Activated T-helper 1 cell treated with anti-CD3 and anti-CD28 coated beads, Interleukin-2, amount 50 U/mL, for 16 hours (primary cell): ENCODE measurements around the gene SARS1.
A peak's percentile ranks its signal among the peaks of the same experiment; 100 is the strongest.
"Not testable (repeated sequence)": the region's sequence is repeated elsewhere in the genome, so short reads cannot be mapped to it uniquely, and the experiment has no call there.

Experiments
- DNase-seq, 2 donors: peaks; one replicate each; pipeline ENCODE4 v3.0.0-alpha.2; 2020; ENCODE audit warnings: low read depth in 1 of 2, low spot score in 1 of 2

Gene SARS1

DNA sequence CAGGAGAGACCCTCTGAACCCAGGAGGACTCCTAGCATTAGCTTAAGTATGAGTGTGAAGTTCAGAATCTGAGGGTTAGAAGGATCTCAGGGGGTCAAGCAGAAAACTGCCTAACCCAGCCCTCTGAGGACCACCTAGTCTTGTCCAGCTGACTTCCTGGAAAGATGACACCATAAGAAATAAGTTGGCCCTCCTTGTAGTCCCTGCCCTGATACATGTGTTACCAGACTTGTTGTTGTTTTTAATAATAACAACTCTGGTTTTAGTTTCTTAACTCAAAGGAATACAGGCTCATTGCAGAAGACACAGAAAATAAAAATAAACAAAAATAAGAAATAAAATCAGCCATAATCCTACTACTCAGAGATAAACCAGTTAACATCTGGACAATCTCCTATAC lies 21.8 kb upstream of the SARS1 start:
- no peak for DNase-seq

DNA sequence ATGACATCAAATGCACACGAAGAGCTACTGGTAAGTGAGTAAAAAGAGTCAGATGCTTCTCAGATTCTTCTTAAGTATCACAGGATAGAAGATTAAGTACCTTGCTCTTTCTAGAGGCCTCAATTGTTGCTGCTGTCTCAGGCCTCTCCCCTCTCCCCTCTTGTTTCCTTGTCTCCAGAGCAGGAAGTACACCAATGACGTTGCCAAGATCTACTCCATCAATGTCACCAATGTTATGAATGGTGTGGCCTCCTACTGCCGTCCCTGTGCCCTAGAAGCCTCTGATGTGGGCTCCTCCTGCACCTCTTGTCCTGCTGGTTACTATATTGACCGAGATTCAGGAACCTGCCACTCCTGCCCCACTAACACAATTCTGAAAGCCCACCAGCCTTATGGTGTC lies 21.3 kb upstream of the SARS1 start:
- DNase-seq, result no peak

DNA sequence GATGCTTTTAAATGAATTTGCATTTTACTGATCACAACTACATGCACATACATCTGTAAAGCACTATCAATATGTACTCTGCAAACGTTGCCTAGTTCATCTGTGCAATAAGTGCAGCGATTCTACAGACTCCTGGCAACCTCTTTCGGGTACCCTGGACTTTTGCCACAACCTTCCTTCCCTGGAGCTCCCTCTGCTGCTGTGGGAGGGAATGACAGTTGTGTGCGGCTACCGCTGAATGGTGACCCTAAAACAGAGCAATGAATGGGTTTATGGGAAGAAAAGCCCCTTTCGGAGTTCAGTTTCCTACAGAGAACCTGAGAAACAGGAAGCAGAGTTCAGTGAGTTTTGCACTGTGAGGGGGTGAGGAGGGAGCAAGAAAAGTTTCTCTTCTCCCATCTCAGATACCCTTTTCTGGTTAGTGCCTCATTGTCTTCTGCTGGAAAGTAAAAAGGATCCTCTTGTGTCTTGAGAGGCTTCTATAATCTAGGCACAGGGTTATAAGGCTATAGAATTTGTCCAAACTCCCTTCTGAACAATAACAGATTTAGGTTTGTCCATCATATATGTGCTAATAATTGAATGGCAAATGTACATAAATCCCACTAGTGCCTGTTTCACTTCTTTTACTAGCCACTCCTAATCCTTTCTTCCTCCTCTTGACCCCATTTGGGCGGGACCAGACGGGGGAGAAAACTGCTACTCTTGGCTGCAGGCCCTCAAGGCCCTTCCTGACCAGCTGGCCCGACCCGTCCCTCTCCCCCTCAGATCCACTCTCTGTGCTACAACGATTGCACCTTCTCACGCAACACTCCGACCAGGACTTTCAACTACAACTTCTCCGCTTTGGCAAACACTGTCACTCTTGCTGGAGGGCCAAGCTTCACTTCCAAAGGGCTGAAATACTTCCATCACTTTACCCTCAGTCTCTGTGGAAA lies 19.8 kb upstream of the SARS1 start:
- DNase-seq, result peak in 1 of 2 donors; percentile 27

DNA sequence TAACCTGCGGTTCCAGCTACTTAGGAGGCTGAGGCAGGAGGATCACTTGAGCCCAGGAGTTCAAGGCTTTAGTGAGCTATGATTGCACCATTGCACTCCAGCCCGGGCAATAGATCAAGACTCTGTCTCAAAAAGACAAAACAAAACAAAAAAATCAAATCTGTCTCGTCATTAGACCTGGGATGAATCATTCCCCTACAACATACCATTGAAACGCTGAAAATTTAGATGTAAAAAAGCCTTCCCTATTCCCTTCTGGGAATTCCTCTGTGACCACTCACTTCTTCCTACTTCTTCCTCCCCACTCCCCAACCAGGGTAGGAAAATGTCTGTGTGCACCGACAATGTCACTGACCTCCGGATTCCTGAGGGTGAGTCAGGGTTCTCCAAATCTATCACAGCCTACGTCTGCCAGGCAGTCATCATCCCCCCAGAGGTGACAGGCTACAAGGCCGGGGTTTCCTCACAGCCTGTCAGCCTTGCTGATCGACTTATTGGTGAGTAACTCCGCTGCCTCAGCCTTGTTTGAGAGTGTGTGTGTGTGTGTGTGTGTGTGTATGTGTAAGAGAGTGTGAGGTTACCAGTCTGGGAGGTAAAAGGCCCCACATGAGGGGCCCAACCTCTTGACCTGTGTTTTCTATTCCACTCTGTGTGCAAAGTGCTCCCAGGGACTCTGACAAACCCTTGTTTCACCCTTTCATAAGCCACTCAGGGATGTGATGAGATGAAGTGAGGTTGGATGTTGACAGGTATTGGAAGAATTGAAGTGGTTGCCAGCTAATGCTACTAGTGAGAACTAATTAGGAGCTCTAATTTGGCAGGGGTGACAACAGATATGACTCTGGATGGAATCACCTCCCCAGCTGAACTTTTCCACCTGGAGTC lies 16.3 kb upstream of the SARS1 start:
- no peak for DNase-seq

DNA sequence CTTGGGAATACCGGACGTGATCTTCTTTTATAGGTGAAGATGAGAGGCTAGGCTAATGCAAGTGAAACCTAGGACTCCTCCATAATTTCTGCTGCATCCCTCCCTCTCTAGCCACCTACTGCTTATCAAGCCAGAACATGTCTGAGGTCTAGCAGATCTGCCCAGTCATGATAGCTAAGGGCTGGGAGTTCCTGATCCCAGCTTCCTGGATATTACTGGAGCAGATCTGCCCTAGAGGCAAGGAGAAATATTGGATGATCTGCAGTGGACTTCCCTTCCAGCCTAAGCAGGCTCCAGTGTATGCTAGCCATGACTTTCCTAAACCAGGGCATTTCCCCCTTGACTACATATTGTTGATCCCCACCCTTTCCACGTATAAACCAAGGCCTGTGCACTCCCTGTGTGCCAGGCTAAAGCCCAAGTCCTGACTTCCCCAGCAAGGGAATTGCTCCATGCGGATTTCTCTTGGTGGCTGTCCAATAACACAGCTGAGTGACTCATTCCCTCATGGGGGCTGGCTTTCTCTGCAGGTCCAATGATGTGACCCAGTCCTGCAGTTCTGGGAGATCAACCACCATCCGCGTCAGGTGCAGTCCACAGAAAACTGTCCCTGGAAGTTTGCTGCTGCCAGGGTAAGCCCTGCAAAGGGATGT lies 15.5 kb upstream of the SARS1 start:
- DNase-seq, result no peak

DNA sequence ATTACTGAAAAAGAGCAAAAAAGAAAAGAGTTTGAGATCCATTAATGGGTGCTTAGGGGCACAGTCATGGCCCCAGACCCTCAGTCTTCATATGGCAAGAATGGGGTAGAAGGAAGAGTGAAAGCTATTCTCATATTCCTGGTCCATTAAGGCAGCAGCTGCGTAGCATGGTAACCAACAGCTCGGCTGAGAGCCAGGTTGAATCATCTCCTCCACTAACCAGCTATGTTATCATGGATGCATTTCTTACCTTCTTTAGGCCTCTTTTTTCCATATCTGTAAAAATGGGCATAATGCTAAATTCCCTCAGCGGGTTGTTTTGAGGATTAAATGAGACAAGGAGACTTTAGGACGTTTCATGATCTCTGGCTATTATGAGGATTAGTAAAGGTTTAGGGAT lies 15.0 kb upstream of the SARS1 start:
- DNase-seq, result no peak

DNA sequence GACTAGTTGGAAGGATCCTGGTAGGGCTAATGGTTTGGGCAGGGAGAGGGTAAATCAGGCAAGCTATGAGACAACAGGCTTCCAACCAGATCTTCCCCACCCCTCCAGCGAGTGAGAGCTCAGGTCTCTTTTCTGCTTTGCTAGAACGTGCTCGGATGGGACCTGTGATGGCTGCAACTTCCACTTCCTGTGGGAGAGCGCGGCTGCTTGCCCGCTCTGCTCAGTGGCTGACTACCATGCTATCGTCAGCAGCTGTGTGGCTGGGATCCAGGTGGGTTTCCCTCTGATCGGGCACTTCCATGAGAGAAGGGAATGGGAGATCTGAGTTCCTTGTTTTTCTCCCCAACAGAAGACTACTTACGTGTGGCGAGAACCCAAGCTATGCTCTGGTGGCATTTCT lies 14.0 kb upstream of the SARS1 start:
- DNase-seq, result no peak

DNA sequence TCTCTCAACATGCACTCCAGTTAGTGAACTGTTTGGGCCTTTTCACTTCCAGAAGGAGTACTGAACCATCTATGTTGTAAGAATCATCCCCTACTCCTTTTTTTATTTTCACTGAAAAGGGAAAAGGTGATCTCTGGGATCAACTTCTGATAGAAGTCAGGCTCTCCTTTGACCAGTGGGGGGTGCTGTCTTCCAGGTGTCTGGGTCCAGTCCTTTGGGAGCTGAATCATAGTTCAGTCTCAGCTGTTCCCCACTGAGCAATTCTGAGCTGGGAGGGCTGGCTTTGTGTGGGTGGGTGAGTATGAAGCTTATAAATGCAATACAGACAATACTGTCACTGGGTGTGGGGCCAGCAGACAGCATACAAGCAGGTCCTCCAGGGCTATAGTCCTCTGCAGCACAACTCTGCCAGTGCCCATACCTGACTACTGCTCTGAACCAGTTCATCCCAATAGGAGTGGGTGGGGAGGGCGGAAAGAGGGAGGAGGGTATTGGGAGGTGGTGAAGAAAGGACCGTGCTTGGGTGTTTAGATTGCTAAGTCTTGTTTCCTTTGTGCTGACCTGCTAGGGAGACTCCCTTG lies 12.5 kb upstream of the SARS1 start:
- peak in 1 of 2 donors; percentile 29 for DNase-seq

DNA sequence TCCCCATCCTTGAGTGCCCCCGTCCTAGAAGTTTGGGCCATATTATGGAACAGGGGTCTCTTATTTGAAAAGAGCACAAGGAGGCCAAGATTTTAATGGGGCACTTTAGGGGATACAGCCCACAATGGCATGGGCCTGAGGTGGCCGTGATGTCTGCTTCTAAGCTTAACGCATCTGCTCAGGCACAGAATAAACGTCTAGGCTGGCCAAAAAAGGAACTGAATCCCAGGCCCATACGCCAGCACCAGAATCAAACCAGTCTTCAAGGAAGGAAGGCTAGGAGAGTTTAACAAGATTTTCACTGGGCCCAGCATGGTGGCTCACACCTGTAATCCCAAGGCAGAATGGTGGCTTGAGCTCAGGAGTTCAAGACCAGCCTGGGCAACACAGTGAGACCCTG lies 9.2 kb upstream of the SARS1 start:
- DNase-seq, result no peak

DNA sequence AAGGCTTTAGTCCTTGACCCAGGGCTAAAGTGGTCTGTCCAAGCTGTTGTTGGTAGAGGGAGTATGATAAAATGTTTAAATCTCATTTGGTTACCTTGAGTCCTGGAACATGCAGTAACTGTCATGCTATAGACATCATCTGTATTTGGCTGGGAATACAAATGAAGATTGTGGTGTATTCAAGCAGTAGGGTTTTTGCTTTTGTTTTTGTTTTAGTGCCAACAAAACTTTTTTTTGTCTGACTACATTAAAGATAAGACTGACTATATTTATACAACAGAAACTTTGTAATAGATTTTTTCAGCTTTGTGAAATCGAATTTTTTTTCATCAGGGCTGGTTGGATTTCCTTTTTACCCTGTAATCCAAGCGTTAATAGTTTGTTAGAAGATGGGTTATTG lies 7.4 kb upstream of the SARS1 start:
- no peak for DNase-seq

DNA sequence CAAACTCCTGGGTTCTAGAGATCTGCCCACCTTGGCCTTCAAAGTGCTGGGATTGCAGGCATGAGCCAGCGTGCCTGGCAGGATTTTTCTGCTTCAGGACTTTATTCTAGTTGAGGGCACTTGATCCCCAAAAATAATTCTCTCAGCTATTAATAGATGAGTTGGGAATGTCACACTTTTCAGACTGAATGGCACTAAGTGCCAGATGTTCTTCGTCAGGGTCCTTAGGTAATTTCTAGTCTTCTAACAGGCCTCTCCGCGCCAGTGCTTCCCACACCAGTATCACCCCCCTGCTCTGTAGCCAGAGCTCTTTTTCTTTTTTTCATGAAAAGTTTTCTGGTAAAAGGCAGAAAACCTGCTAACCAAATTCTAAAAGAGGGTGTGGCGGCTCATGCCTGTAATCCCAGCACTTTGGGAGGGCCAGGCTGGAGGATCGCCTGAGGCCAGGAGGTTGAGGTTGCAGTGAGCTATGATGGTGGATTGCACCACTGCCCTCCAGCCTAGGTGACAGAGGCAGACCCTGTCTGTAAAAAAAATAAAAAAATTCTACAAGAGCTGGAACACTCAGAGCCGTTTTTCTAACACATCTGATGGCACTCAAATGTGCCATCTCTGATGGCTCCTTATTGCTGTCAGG lies 6.1 kb upstream of the SARS1 start:
- no peak for DNase-seq

DNA sequence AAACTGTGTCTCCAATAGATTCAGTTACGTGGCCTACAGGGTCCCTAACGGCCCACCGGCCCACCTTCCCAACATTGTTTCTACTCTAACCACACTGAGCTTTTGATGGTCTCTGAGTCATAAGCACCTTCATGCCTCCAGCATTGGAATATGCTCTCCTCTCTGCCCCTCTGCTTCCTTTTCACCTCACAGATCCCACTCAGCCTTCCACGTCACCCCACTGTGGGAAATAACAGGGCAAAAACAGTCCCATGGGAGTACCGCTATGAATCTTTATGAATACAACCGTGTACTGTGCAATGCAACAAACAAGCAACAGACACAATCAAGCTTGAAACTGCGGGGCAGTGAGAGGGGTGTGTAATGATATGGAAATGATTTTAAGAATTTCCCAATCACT lies 5.3 kb upstream of the SARS1 start:
- no peak for DNase-seq

DNA sequence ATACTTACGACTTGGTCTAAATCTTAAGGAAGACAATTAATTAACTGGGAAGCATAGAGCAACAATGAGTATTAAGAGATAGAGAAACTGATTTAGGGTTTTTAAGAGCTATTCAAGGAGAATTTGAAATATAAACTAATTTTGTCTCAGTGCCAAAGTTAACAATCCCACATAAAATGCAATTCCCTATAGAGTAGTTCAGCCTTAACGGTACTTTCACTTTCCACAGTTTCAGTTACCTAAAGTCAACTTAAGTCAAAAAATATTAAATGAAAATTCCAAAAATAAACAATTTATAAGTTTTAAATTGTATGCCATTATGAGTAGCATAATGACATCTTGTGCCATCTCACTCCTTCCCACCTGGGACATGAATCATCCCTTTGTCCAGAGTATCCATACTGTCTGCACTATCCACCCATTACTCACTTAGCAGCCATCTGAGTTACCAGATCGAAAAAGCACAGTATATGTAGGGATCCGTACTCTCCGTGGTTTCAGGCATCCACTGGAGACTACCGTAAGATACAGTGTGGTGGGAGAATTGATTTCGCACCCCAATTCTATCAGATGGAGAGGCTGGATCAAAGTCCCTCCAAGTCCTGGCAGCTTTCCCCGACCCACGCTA lies 4.8 kb upstream of the SARS1 start:
- DNase-seq, result no peak

DNA sequence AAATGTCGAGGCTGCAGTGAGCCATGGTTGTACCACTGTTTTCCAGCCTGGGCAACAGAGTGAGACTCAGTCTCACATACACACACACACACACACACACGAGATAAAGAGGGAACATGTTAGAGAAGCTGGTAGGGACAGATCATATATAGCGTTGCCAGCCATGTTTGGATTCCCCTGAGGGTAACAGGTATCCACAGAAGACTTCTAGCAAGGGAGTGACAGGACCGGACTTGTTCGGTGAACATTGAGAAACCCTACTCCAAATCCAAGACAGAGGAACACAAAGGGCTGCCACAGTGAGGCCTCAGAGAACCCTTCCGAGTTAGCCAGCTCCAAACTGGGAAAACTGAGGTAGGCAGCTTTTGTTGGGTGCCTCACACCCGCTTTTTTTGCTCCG lies 3.7 kb upstream of the SARS1 start:
- no peak for DNase-seq

DNA sequence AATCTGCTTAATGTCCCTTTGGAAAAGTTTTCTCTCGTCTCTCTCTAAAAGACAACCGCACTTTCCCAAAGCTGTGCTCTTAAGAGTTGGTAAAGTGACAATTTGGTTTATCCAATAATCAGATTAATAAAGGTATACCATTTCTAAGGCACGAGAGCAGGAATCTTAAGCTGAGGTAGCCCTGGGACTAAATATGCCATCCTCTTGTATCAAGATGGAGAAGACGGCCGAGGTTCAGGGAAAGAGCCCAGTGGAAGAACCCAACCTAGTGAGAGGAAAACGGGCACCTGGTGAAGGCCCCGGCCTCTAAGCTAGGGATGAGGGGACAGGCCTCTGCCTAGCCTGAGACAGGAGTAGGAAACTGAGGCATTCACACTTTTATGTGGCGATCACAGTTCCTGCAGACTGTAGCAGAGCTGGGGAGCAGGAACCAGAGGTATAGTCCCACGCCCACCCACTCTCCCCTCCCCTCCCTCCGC lies 334 bp upstream of the SARS1 start:
- DNase-seq, result no peak

DNA sequence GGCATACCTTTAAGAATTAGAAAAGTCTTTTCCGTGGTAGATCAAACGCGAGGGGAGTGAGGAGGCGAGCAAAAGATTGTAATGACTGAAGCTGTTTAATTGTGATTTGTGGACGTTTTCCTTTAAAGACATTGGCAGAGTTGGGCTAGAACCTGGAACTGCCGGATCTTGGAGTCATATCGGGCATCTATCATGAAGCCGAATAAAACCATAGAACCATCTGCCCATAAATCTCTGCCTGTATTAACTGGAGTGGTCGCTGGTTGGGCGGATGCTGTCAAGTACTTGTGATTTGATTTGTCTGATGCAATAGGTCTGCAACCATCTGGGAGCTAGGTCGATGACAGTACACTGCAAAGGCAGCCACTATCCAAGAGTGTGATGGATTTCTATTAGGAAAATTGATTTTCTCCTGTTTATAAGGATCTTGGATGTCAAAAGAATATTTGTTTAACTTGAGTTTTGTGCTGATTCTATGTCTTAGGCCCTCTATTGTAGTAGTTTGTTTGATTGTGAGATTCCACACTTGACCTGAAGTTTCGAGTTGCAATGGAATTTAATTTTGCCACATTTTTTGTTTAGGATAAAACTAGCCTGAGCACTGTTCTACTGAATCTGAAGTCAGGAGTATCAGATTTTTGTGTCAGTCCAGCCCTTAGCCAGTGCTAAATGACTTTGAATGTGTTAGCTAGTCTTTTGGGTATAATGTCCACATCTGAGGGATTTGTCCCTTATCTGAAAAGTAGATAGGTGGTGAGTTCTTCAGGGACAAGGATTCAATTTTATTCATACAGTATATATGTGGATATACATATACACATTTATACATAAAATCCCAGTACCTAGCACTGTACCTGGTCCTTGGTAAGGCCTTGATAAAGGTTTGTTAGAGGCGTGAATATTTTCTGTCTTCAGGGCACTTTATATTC lies 1.2 kb downstream of the SARS1 start:
- peak in 1 of 2 donors; percentile 21 for DNase-seq

DNA sequence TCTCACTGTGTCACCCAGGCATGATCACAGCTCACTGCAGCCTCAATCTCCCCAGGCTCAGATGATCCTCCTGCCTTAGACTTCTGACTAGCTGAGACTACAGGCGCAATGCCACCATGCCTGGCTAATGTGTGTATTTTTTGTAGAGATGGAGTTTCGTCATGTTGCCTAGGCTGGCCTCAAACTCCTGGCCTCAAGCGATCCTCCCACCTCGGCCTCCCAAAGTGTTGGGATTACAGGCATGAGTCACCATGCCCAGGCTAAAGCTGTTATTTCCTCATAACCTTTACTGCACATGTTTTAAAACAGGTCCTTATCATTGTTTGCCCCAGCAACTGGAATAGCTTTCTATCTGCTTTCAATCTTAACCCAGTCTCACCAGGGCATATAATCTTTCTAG lies 2.9 kb downstream of the SARS1 start:
- no peak for DNase-seq

DNA sequence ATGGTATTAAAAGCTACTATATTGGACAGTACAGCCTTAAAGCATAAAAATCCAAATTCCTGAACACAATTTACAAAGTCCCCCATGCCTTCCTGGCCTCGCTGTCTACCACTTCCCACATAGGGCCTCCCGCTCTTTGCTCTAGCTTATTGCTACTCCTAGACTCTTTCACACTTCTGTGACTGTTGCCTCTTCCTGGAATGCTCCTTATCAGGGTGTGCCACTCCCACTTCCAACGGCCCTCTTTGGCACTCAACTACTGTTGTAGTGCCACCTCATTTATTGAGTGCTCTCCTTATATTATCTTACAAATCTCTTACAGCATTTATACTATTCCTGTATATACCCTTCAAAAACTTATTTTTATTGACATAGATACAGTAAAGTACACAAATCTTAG lies 4.8 kb downstream of the SARS1 start:
- no peak for DNase-seq

DNA sequence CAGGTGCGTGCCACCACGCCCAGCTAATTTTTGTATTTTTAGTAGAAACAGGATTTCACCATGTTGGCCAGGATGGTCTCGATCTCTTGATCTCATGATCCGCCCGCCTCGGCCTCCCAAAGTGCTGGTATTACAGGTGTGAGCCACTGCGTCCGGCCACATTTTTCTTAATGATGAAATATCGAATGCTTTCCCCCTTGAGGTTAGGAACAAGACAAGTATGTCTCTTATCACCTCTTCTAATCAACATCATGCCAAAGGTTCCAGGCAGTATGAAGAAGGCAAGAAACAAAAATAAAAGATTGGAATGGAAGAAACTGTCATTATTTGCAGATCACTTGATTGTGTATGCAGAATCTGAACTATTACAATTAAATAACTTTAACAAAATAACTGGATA lies 7.5 kb downstream of the SARS1 start:
- DNase-seq, result not testable (repeated sequence)
